ENCODE results near the gene RHBDL2. TPM values are rescaled to one million over a fixed set of nuclear protein-coding genes. Genes with fewer than 3 reads are reported as not detected.

The RHBDL2 gene
- total and polyA plus RNA-seq, 9 of the 15 experiments (the other 6 are each of a cell fraction or from before 2014, with no cell fraction given) = not detected

DNA sequence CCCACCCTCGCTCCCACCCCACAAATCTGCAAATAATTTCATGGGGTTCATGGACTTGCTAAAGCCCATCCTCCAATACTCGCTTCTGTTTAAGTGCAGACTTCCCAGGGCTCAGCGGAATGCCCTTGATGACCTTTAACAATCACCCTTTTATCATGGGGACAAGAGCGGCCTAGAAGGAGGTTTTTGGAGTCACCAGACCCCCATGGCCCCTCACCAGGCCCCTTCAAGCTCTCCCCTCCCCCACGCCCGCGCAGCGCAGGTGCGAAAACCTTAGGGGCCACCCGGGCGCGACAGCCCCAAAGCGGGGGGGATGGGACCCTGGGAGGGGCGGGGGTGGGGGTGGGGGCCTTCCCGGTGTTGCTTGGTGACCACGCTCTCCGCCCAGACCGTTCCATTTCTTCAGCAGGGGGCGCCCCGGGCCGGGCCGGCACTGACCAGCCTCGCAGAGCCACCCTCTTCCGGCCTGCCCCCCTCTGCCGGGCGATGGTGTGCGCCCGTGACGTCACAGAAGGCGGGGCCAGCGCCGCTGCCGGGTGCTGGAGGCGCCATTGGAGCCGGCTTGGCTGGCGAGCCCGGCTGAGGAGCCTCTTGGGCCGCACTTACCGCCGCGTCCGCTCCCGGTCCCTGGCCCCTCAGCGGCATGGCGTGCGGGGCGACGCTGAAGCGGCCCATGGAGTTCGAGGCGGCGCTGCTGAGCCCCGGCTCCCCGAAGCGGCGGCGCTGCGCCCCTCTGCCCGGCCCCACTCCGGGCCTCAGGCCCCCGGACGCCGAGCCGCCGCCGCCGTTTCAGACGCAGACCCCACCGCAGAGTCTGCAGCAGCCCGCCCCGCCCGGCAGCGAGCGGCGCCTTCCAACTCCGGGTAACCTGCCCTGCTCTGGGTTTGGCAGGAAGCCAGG lies 49.4 kb upstream of the RHBDL2 start, which contains the start of gene AKIRIN1 (continued):
- TF ChIP-seq, protein P1, sequence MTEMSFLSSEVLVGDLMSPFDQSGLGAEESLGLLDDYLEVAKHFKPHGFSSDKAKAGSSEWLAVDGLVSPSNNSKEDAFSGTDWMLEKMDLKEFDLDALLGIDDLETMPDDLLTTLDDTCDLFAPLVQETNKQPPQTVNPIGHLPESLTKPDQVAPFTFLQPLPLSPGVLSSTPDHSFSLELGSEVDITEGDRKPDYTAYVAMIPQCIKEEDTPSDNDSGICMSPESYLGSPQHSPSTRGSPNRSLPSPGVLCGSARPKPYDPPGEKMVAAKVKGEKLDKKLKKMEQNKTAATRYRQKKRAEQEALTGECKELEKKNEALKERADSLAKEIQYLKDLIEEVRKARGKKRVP (CRISPR knock-in tag; IDR thresholded peaks at IDR 0.05) = no peak; the same call in 1 of the 2 replicates
- TF ChIP-seq RBM17 (IDR thresholded peaks at IDR 0.05; ENCODE audit: borderline replicate concordance, low read depth, low read length) (no peak), SRSF3 (IDR thresholded peaks at IDR 0.05; ENCODE audit: insufficient read depth, low read length) (no peak), KDM1A (IDR thresholded peaks at IDR 0.05) (peak in 1 of 2 experiments; percentile 81; a peak in 1 of 4 replicates), CREBBP (IDR thresholded peaks at IDR 0.05; ENCODE audit: low read depth, low read length) (no peak), ZNF780A (CRISPR knock-in tag; IDR thresholded peaks at IDR 0.05) (no peak), MEIS2 (IDR thresholded peaks at IDR 0.05; ENCODE audit: partially characterized antibody) (no peak), COPS2 (conservative IDR thresholded peaks at IDR 0.05) (no peak), HCFC1 (IDR thresholded peaks at IDR 0.05; ENCODE audit: low read depth, low read length) (peak; percentile 66), MAZ (CRISPR knock-in tag; conservative IDR thresholded peaks at IDR 0.05 in 1 of 2, IDR thresholded peaks at IDR 0.05 in 1 of 2) (peak; percentile 89 to 92), SIX5 (IDR thresholded peaks at IDR 0.05; ENCODE audit: borderline replicate concordance in 1 of 2, insufficient read depth in 1 of 2, low read depth in 1 of 2, low read length in 2 of 2) (peak; percentile 50 to 64; a peak in 3 of 4 replicates), SAP30 (IDR thresholded peaks at IDR 0.05; ENCODE audit: borderline replicate concordance, insufficient read depth, low read depth, low read length, poor library complexity, severe bottlenecking) (peak; percentile 58), SNIP1 (IDR thresholded peaks at IDR 0.05; ENCODE audit: low read depth) (no peak), MAFG (tag; conservative IDR thresholded peaks at IDR 0.05) (no peak), ZNF212 (CRISPR knock-in tag; IDR thresholded peaks at IDR 0.05) (no peak), NELFE (IDR thresholded peaks at IDR 0.05; ENCODE audit: insufficient read depth, insufficient read length) (no peak)
- TF ChIP-seq, protein P2, sequence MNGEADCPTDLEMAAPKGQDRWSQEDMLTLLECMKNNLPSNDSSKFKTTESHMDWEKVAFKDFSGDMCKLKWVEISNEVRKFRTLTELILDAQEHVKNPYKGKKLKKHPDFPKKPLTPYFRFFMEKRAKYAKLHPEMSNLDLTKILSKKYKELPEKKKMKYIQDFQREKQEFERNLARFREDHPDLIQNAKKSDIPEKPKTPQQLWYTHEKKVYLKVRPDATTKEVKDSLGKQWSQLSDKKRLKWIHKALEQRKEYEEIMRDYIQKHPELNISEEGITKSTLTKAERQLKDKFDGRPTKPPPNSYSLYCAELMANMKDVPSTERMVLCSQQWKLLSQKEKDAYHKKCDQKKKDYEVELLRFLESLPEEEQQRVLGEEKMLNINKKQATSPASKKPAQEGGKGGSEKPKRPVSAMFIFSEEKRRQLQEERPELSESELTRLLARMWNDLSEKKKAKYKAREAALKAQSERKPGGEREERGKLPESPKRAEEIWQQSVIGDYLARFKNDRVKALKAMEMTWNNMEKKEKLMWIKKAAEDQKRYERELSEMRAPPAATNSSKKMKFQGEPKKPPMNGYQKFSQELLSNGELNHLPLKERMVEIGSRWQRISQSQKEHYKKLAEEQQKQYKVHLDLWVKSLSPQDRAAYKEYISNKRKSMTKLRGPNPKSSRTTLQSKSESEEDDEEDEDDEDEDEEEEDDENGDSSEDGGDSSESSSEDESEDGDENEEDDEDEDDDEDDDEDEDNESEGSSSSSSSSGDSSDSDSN (IDR thresholded peaks at IDR 0.05; ENCODE audit: borderline replicate concordance in 1 of 2, low read depth in 2 of 2, low read length in 2 of 2) = peak; percentile 68 to 69; a peak in 2 of 4 replicates
- TF ChIP-seq, protein P3, sequence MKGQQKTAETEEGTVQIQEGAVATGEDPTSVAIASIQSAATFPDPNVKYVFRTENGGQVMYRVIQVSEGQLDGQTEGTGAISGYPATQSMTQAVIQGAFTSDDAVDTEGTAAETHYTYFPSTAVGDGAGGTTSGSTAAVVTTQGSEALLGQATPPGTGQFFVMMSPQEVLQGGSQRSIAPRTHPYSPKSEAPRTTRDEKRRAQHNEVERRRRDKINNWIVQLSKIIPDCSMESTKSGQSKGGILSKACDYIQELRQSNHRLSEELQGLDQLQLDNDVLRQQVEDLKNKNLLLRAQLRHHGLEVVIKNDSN (CRISPR knock-in tag; IDR thresholded peaks at IDR 0.05) = no peak
- TF ChIP-seq, protein P4, sequence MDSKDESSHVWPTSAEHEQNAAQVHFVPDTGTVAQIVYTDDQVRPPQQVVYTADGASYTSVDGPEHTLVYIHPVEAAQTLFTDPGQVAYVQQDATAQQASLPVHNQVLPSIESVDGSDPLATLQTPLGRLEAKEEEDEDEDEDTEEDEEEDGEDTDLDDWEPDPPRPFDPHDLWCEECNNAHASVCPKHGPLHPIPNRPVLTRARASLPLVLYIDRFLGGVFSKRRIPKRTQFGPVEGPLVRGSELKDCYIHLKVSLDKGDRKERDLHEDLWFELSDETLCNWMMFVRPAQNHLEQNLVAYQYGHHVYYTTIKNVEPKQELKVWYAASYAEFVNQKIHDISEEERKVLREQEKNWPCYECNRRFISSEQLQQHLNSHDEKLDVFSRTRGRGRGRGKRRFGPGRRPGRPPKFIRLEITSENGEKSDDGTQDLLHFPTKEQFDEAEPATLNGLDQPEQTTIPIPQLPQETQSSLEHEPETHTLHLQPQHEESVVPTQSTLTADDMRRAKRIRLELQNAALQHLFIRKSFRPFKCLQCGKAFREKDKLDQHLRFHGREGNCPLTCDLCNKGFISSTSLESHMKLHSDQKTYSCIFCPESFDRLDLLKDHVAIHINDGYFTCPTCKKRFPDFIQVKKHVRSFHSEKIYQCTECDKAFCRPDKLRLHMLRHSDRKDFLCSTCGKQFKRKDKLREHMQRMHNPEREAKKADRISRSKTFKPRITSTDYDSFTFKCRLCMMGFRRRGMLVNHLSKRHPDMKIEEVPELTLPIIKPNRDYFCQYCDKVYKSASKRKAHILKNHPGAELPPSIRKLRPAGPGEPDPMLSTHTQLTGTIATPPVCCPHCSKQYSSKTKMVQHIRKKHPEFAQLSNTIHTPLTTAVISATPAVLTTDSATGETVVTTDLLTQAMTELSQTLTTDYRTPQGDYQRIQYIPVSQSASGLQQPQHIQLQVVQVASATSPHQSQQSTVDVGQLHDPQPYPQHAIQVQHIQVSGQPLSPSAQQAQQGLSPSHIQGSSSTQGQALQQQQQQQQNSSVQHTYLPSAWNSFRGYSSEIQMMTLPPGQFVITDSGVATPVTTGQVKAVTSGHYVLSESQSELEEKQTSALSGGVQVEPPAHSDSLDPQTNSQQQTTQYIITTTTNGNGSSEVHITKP (IDR thresholded peaks at IDR 0.05; ENCODE audit: partially characterized antibody) = peak; percentile 100

Data from K562 (cell line).